ENCODE measurements around the gene TRPM8. TPM values are rescaled to one million over a fixed set of nuclear protein-coding genes. Genes with fewer than 3 reads are reported as not detected.

Gene TRPM8
- total and polyA plus RNA-seq, 2 of the 8 experiments (the other 6 are each of a cell fraction or from before 2014, with no cell fraction given) = 0.18 to 0.54 TPM

GRCh38 chr2:233977296-233977837, 60.2 kb downstream of the TRPM8 start:
- POLR2A ChIA-PET (ENCODE audit: partially characterized antibody) = no interaction called here
- no peak for TF ChIP-seq RXRA (IDR thresholded peaks at IDR 0.05; ENCODE audit: insufficient read depth, low read depth, low read length)
- TF ChIP-seq GABPA (IDR thresholded peaks at IDR 0.05; ENCODE audit: borderline replicate concordance, insufficient read depth, low read length) = no peak
- TF ChIP-seq MAFK (IDR thresholded peaks at IDR 0.05; ENCODE audit: low read depth, low read length) = no peak
- no peak for TF ChIP-seq E2F6 (IDR thresholded peaks at IDR 0.05)
- TF ChIP-seq JUN (IDR thresholded peaks at IDR 0.05; ENCODE audit: low read depth, low read length) = no peak
- TF ChIP-seq SP1 (IDR thresholded peaks at IDR 0.05; ENCODE audit: low read depth, low read length) = no peak
- no peak for TF ChIP-seq YY1 (IDR thresholded peaks at IDR 0.05; ENCODE audit: low read depth, low read length)
- TF ChIP-seq RAD21 (IDR thresholded peaks at IDR 0.05 in 1 of 2, conservative IDR thresholded peaks at IDR 0.05 in 1 of 2; ENCODE audit: low read depth in 2 of 2, low read length in 2 of 2) = no peak
- no peak for TF ChIP-seq EGR1 (IDR thresholded peaks at IDR 0.05; ENCODE audit: borderline replicate concordance, low read depth, low read length)
- no peak for TF ChIP-seq SAP30 (IDR thresholded peaks at IDR 0.05; ENCODE audit: insufficient read depth, insufficient replicate concordance, low read length)
- no peak for TF ChIP-seq TAF7 (optimal IDR thresholded peaks at IDR 0.05; ENCODE audit: borderline replicate concordance, low read depth, low read length)

More at GRCh38 chr2:233977296-233977837, 60.2 kb downstream of the TRPM8 start:
- Histone ChIP-seq H3K4me1 (replicated peaks in 1 of 4; ENCODE audit: control insufficient read depth in 3 of 4, insufficient read depth in 4 of 4, low read length in 3 of 4) (peaks cover 0 to 5% (median 0%) of the 10 kb centered on the region in 4 experiments; a peak in 3 of 7 replicates), H3K56ac (replicated peaks; ENCODE audit: insufficient read length, low read depth, low read length) (no peak overlapping the region), H3K4ac (replicated peaks; ENCODE audit: insufficient read length, low read depth, low read length) (no peak overlapping the region), H2AK5ac (ENCODE audit: low read depth, low read length) (no peak overlapping the region), H3K18ac (ENCODE audit: extremely low read depth, low read length) (no peak overlapping the region; the same call in 1 of the 2 replicates), H2BK5ac (ENCODE audit: low read depth, low read length) (no peak overlapping the region), H3K4me2 (ENCODE audit: insufficient read depth in 1 of 2, low read depth in 2 of 2, low read length in 2 of 2) (no peak overlapping the region), H3K4me3 (ENCODE audit: extremely low read depth in 1 of 4, insufficient read depth in 2 of 4, low read depth in 3 of 4, low read length in 4 of 4) (no peak overlapping the region), H3K23ac (ENCODE audit: insufficient read length) (no peak overlapping the region), H2AFZ (ENCODE audit: low read length) (no peak overlapping the region), H3K36me3 (ENCODE audit: control insufficient read depth in 2 of 4, insufficient read depth in 4 of 4, low read length in 3 of 4) (no peaks in the 10 kb centered on the region), H3K79me1 (ENCODE audit: low read depth, low read length) (no peaks in the 10 kb centered on the region), H4K20me1 (replicated peaks in 1 of 2; ENCODE audit: control insufficient read depth in 1 of 2, insufficient read depth in 2 of 2, low read length in 2 of 2) (no peaks in the 10 kb centered on the region), H4K8ac (ENCODE audit: extremely low read depth, insufficient read depth, low read length) (no peak overlapping the region), H3K27me3 (replicated peaks in 1 of 4; ENCODE audit: control insufficient read depth in 3 of 4, extremely low read depth in 1 of 4, insufficient read depth in 3 of 4, low read length in 3 of 4) (no peaks in the 10 kb centered on the region), H2BK120ac (replicated peaks; ENCODE audit: low read depth, low read length) (no peak overlapping the region), H3K14ac (ENCODE audit: insufficient read length) (no peak overlapping the region), H4K5ac (ENCODE audit: insufficient read length, low read depth, low read length) (no peak overlapping the region), H3K27ac (ENCODE audit: low read depth, low read length) (no peak overlapping the region), H3K79me2 (ENCODE audit: control insufficient read depth in 1 of 2, insufficient read depth in 2 of 2, low read length in 2 of 2) (no peaks in the 10 kb centered on the region), H2BK15ac (ENCODE audit: low read length) (no peak overlapping the region), H3K9me3 (ENCODE audit: insufficient read depth in 2 of 2, low read depth in 1 of 2, low read length in 1 of 2) (no peaks in the 10 kb centered on the region; a peak in 1 of 4 replicates), H3K23me2 (ENCODE audit: low read depth, low read length) (no peaks in the 10 kb centered on the region), H3K9ac (replicated peaks in 1 of 4; ENCODE audit: extremely low read depth in 1 of 4, low read depth in 3 of 4, low read length in 3 of 4) (no peak overlapping the region), H2BK12ac (ENCODE audit: low read depth, low read length) (no peak overlapping the region), H4K91ac (replicated peaks; ENCODE audit: insufficient read length, low read length) (no peak overlapping the region), H2BK20ac (ENCODE audit: low read length) (no peak overlapping the region)
- 81% methylated on average over 8 of the region's 8 CpGs; no CpG with 5 or more reads in 1 of the 2 experiments for WGBS, 2 experiments (ENCODE audit: extremely low coverage in 1 of 2, insufficient coverage in 1 of 2, insufficient read length in 1 of 2, insufficient replicate concordance in 2 of 2, low coverage in 1 of 2, low lambda C conversion rate in 2 of 2, missing lambda C conversion rate in 1 of 2)
- FAIRE-seq = no peak
- DNase-seq (ENCODE audit: low read depth in 1 of 2, low spot score in 2 of 2) = no peak
- CTCF ChIA-PET (ENCODE audit: partially characterized antibody) = interaction anchor here (0.5 to 1.5 kb wide), 8 partner anchors 10 to 916 kb away, joined by 3 to 8 read pairs (median 4); no protein-coding TSS in a partner anchor
